Fibroblast of pulmonary artery (primary cell): ENCODE measurements around the gene EML6.

Source experiments
- DNase-seq: peaks from one replicate; pipeline ENCODE4 v3.0.0-alpha.2; 2010; ENCODE audit warnings: low read depth
- H3K4me3 ChIP-seq: replicated peaks from 2 replicates; pipeline ENCODE4 v1.5.1; 2011; ENCODE audit warnings: low read depth, mild to moderate bottlenecking, control low read depth, low read length, moderate library complexity
- CTCF ChIP-seq: IDR thresholded peaks from 2 replicates; pipeline ENCODE4 v1.5.1; 2011; ENCODE audit warnings: mild to moderate bottlenecking, control low read depth, low read length, inconsistent platforms; ENCODE audit errors: missing control alignments

The EML6 gene

DNA sequence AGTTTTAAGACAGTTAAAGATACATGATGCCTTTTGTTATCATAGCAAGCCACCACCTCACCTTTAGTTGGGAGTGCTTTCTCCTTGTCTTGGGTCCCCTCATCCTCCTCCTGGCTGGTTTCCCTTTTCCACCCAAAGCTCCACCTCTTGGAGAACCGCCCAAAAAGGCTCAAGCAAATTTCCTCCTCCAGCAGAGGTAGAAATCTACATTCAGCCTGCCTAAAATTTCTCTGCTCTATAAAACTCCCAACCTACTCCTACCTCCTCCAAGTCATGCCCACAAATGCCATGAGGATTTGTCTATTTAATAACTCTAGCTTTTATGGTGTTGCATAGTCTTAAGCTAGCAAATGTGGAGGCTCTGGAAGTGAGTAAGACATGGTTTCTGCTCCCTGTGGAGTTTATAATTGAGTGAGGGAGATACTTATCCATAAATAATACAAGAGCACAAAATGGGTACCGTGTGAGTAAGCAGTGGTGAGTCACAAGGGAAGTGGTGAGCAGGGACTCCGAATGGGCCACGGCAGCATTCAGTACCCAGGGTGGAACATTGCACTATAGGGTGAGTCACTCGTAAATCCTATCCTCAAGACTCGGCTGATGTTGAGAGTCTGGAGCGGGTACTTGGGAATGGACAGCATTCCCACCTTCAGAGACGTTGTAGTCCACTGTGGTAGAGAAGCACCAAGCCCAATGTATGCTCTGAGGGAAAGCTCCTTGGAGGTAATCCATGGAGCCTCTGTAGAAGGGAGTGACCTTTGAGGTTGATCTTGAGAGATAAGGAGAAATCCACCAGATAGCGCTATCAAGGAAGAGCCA lies 180.5 kb downstream of the EML6 start:
- TF ChIP-seq CTCF: no peak
- peak; percentile 96 for DNase-seq
- no peak overlapping the region for H3K4me3 ChIP-seq

GRCh38 chr2:54904836-54905235 lies 181.4 kb downstream of the EML6 start:
- TF ChIP-seq CTCF: no peak
- no peak for DNase-seq
- no peak overlapping the region for H3K4me3 ChIP-seq

GRCh38 chr2:54906716-54907115 lies 183.3 kb downstream of the EML6 start:
- DNase-seq: no peak
- H3K4me3 ChIP-seq: no peak overlapping the region
- no peak for TF ChIP-seq CTCF

GRCh38 chr2:54907663-54908062 lies 184.2 kb downstream of the EML6 start:
- no peak overlapping the region for H3K4me3 ChIP-seq
- DNase-seq: no peak
- no peak for TF ChIP-seq CTCF

DNA sequence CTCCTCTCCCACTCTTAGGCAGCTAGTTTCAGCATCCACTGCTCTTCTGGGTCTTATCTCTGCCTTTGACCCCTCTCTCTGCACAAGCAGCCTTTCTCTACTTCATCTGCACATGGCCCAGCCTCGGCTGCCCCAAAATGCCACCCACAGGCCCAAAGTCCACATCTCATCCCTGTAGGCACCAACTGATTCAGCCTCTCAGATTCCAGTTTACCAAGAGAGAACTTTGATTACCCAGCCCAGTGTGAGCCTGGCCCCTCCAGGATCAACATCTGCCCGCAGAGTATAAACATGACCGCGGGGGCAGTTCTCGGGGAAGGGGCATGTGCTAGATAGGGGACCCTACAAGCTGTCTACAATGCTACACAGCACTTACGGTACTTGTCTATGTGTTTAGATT lies 185.1 kb downstream of the EML6 start:
- no peak for TF ChIP-seq CTCF
- DNase-seq: no peak

DNA sequence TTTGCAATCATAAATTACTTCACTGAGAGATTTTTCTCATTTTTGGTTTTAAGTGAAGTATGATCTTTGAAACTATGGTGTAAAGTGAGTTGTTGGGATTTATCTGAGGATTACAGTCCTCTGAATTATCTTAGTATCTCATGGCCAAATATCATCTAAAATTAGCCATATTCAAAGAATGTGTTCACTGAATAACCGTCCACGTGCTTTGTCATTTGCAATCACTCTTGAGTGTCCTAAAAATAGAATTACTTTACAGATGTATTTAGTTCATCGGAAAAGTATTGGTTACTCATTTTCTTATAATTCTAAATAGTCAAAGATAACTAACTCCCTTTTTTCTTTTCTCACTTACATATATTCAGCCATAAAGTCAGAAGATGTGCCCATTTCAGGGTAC lies 185.5 kb downstream of the EML6 start:
- no peak for TF ChIP-seq CTCF
- DNase-seq: no peak
- H3K4me3 ChIP-seq: no peak overlapping the region

More for the DNA sequence above, 185.1 kb downstream of the EML6 start:
- H3K4me3 ChIP-seq: no peak overlapping the region

GRCh38 chr2:54912305-54912704 lies 188.8 kb downstream of the EML6 start:
- no peak for TF ChIP-seq CTCF
- no peak for DNase-seq
- no peak overlapping the region for H3K4me3 ChIP-seq
